Stimulated activated naive CD8-positive, alpha-beta T cell treated with anti-CD3 and anti-CD28 coated beads, Interleukin-15, Interleukin-2, amounts not matched to agents 100 ng/mL and 50 ng/mL, for 24 hours (primary cell): ENCODE data around the gene PCDH18.
"Not testable (repeated sequence)": the region's sequence is repeated elsewhere in the genome, so short reads cannot be mapped to it uniquely, and the experiment has no call there.

ENCODE experiments used
- H3K27ac Mint-ChIP-seq: one replicate; pipeline ENCODE4 v1.8.0; 2021; ENCODE audit warnings: mild to moderate bottlenecking, mixed read lengths
- H3K27me3 Mint-ChIP-seq: one replicate; pipeline ENCODE4 v1.8.0; 2021; ENCODE audit warnings: mixed read lengths
- H3K36me3 Mint-ChIP-seq: one replicate; pipeline ENCODE4 v1.8.0; 2021; ENCODE audit warnings: low read depth, mixed read lengths
- H3K4me1 Mint-ChIP-seq: one replicate; pipeline ENCODE4 v1.8.0; 2021; ENCODE audit warnings: low read depth, mixed read lengths
- H3K4me3 Mint-ChIP-seq: one replicate; pipeline ENCODE4 v1.8.0; 2021; ENCODE audit warnings: mild to moderate bottlenecking, mixed read lengths
- H3K9me3 Mint-ChIP-seq: one replicate; pipeline ENCODE4 v1.8.0; 2021; ENCODE audit warnings: mixed read lengths

Gene PCDH18

DNA sequence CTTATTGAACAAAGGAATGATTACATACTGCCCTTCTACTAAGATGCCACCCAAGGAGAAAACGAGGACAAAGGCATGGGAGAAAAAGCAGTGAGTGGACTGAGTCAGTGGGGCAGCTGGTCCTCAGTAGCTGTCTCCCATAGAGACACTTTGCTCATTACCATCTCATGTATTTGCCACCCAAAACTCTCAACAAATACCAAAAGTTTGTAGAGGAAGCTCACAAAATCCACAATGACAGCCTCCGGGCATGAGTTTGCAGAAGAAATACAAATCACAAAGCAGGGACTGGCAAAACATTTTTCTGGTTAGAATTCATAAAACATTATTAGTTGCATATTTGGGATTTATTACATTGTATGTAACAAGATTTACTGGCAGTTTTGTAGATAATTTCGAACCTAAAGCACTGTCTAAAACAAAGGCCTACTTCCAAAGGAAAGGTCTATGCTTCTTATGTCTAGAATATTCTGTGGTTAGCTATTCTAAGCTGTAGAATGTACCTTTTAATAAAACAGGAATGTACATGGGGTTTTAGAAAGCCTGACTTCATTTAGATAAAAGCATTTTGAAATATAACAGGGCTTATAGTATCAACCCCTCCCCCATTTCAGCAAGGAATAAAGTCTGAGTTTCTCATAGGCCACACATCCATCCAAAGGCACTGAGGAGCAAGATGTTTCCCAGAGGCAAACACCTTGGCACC lies 17.7 kb downstream of the PCDH18 start:
- Mint-ChIP-seq H3K9me3 (peaks cover 4% of the 10 kb centered on the region), H3K36me3 (no peaks in the 10 kb centered on the region), H3K27ac (no peak overlapping the region), H3K4me3 (no peak overlapping the region), H3K27me3 (no peaks in the 10 kb centered on the region), H3K4me1 (no peaks in the 10 kb centered on the region)

DNA sequence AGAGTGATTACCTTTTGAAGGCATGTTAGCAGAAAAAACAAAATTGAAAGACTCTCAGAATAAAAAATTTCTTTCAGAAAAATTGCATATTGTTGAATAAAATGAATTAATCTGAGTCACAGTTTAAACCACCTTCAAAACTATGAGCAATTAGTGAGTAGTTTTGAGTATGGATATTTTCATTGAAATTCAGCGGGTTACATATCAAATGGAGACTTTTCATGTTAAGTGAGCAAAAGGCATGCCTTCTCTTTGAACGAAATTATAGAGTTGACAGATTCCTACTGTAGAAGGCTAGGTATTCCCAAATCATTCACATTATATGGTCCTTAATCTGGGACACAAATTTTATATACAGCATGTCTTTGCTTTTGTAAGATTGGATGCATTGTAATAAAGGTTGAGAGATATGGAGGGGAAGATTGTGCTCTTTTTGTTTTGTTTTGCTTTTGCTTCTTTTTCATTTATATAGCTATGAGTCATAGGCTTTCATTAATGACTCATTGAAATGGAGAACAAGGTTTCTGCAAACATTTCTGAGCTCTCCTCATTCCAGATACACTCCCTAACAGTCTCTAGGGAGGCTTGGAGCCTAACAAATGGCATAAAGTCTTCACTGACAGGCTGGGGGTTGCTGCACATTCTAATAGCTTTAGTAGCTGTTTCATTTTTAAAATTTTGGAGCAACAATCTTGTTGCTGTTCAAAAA lies 21.6 kb downstream of the PCDH18 start:
- H3K4me3 Mint-ChIP-seq, result no peak overlapping the region
- no peaks in the 10 kb centered on the region for H3K4me1 Mint-ChIP-seq
- no peaks in the 10 kb centered on the region for H3K27me3 Mint-ChIP-seq
- peaks cover 4% of the 10 kb centered on the region for H3K9me3 Mint-ChIP-seq
- H3K36me3 Mint-ChIP-seq, result no peaks in the 10 kb centered on the region
- H3K27ac Mint-ChIP-seq, result no peak overlapping the region

- H3K4me3 Mint-ChIP-seq, result no peak overlapping the region
- H3K27me3 Mint-ChIP-seq, result no peaks in the 10 kb centered on the region
- H3K4me1 Mint-ChIP-seq, result no peaks in the 10 kb centered on the region
- no peaks in the 10 kb centered on the region for H3K36me3 Mint-ChIP-seq
- no peak overlapping the region for H3K27ac Mint-ChIP-seq
- peaks cover 4% of the 10 kb centered on the region for H3K9me3 Mint-ChIP-seq
Measured at GRCh38 chr4:137509855-137510282, 22.4 kb downstream of the PCDH18 start.

DNA sequence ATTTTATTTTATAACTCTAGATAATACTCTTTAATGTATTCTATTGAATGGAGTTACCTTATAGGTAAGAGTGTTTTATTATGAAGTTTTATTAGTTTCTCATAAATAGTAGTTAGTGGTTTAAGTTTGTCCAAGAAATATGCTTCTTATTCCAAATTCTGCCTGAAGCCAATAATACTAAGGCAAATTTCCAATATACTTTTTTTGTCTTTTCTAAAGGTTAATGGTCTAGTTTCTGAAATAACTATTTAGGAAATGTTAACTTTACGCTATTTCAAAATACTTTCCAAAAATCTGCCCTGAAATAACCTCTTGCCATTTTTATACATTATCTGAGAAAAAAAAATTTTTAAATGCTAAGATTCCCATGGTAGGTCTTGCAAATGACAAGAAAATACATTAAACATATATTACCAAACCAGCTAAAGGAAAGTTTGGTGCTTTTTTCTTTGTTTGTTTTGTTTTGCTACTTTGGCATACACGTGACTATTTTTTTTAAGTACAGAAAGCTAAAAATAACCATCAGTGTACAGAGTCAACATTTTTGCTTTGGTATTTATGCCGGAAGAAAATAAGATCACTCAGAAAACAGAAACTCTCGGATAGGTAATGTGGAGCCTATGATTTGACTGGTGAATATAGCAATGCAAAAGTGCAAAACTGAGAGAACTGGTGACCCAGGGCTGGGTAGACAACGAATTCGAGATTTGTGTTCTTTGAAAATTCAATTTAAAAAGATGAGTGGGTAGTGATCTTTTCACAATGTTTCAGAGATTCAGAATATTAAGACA lies 29.8 kb downstream of the PCDH18 start:
- H3K27me3 Mint-ChIP-seq, result no peaks in the 10 kb centered on the region
- no peaks in the 10 kb centered on the region for H3K9me3 Mint-ChIP-seq
- H3K27ac Mint-ChIP-seq, result no peak overlapping the region
- no peak overlapping the region for H3K4me3 Mint-ChIP-seq
- H3K36me3 Mint-ChIP-seq, result no peaks in the 10 kb centered on the region
- H3K4me1 Mint-ChIP-seq, result no peaks in the 10 kb centered on the region

DNA sequence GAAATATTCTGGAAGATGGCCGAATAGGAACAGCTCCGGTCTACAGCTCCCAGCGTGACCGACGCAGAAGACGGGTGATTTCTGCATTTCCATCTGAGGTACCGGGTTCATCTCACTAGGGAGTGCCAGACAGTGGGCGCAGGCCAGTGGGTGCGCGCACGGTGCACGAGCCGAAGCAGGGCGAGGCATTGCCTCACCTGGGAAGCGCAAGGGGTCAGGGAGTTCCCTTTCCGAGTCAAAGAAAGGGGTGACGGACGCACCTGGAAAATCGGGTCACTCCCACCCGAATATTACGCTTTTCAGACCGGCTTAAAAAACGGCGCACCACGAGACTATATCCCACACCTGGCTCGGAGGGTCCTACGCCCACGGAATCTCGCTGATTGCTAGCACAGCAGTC lies 36.0 kb downstream of the PCDH18 start:
- not testable (repeated sequence) for H3K9me3 Mint-ChIP-seq, H3K27me3 Mint-ChIP-seq, H3K4me1 Mint-ChIP-seq, H3K27ac Mint-ChIP-seq, H3K36me3 Mint-ChIP-seq, H3K4me3 Mint-ChIP-seq

- H3K36me3 Mint-ChIP-seq, result no peaks in the 10 kb centered on the region
- H3K9me3 Mint-ChIP-seq, result no peaks in the 10 kb centered on the region
- no peaks in the 10 kb centered on the region for H3K4me1 Mint-ChIP-seq
- H3K27ac Mint-ChIP-seq, result no peak overlapping the region
- H3K4me3 Mint-ChIP-seq, result no peak overlapping the region
- H3K27me3 Mint-ChIP-seq, result no peaks in the 10 kb centered on the region
Measured at GRCh38 chr4:137495578-137495977, 36.7 kb downstream of the PCDH18 start.

- not testable (repeated sequence) for H3K27me3 Mint-ChIP-seq, H3K4me1 Mint-ChIP-seq, H3K36me3 Mint-ChIP-seq, H3K4me3 Mint-ChIP-seq, H3K27ac Mint-ChIP-seq, H3K9me3 Mint-ChIP-seq
Measured at GRCh38 chr4:137483313-137483959, 48.9 kb downstream of the PCDH18 start.

- H3K4me3 Mint-ChIP-seq, H3K27me3 Mint-ChIP-seq, H3K36me3 Mint-ChIP-seq, H3K9me3 Mint-ChIP-seq, H3K4me1 Mint-ChIP-seq, H3K27ac Mint-ChIP-seq: not testable (repeated sequence)
Measured at GRCh38 chr4:137479657-137480056, 52.6 kb downstream of the PCDH18 start.

- Mint-ChIP-seq H3K27ac (no peak overlapping the region), H3K4me1 (no peaks in the 10 kb centered on the region), H3K9me3 (peaks cover 4% of the 10 kb centered on the region)
Measured at GRCh38 chr4:137476345-137476744, 55.9 kb downstream of the PCDH18 start.

GRCh38 chr4:137474711-137475301 lies 57.5 kb downstream of the PCDH18 start:
- Mint-ChIP-seq H3K36me3 (no peaks in the 10 kb centered on the region), H3K27ac (no peak overlapping the region), H3K4me3 (no peak overlapping the region), H3K4me1 (no peaks in the 10 kb centered on the region), H3K9me3 (no peaks in the 10 kb centered on the region), H3K27me3 (no peaks in the 10 kb centered on the region)

More at GRCh38 chr4:137476345-137476744, 55.9 kb downstream of the PCDH18 start:
- no peak overlapping the region for H3K4me3 Mint-ChIP-seq
- H3K27me3 Mint-ChIP-seq, result no peaks in the 10 kb centered on the region
- no peaks in the 10 kb centered on the region for H3K36me3 Mint-ChIP-seq

GRCh38 chr4:137471895-137472294 lies 60.4 kb downstream of the PCDH18 start:
- H3K27ac Mint-ChIP-seq, result no peak overlapping the region
- H3K36me3 Mint-ChIP-seq, result no peaks in the 10 kb centered on the region
- H3K4me1 Mint-ChIP-seq, result no peaks in the 10 kb centered on the region
- H3K9me3 Mint-ChIP-seq, result peaks cover 8% of the 10 kb centered on the region
- H3K4me3 Mint-ChIP-seq, result no peak overlapping the region
- no peaks in the 10 kb centered on the region for H3K27me3 Mint-ChIP-seq

DNA sequence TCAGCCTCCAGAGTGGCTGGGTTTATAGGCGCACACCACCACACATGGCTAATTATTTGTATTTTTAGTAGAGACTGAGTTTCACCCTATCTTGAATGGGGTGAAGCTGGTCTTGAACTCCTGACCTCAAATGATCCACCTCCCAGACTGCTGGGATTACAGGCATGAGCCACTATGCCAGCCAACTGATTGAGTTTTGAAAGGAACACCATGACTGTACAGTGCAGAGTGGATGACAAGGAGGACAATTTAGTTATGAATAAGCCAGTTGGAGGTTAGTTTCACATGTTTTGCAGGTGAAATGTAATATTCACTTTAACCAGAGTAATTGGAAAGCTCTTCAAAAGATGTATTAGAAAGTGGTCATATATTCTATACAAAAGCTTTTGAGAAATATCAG lies 60.8 kb downstream of the PCDH18 start:
- Mint-ChIP-seq H3K27me3 (no peaks in the 10 kb centered on the region), H3K9me3 (peaks cover 8% of the 10 kb centered on the region), H3K4me3 (no peak overlapping the region), H3K4me1 (no peaks in the 10 kb centered on the region), H3K36me3 (no peaks in the 10 kb centered on the region), H3K27ac (no peak overlapping the region)

- no peak overlapping the region for H3K27ac Mint-ChIP-seq
- no peaks in the 10 kb centered on the region for H3K4me1 Mint-ChIP-seq
- no peaks in the 10 kb centered on the region for H3K27me3 Mint-ChIP-seq
Measured at GRCh38 chr4:137470806-137471205, 61.5 kb downstream of the PCDH18 start.

More at GRCh38 chr4:137470806-137471205, 61.5 kb downstream of the PCDH18 start:
- peaks cover 8% of the 10 kb centered on the region for H3K9me3 Mint-ChIP-seq
- H3K36me3 Mint-ChIP-seq, result no peaks in the 10 kb centered on the region
- no peak overlapping the region for H3K4me3 Mint-ChIP-seq
